Measurements from ENCODE around the gene MYL5.

MYL5 gene

GRCh38 chr4:680091-680490 lies 5.7 kb downstream of the MYL5 start:
- no peak for TF ChIP-seq CTCF (IDR thresholded peaks at IDR 0.05)
- intact Hi-C loops (cut with DNase I; ENCODE audit: low total_unique reads) = no loop called here
- H3K27me3 ChIP-seq = peaks cover 0 to 75% of the 10 kb centered on the region in 2 donors
- H3K9me3 ChIP-seq = no peaks in the 10 kb centered on the region
- no peak for DNase-seq
- no peaks in the 10 kb centered on the region for H3K36me3 ChIP-seq
- H3K4me3 ChIP-seq = no peak overlapping the region
- peaks cover 0 to 32% (median 16%) of the 10 kb centered on the region in 4 donors for H3K4me1 ChIP-seq
- H3K27ac ChIP-seq = no peak overlapping the region

GRCh38 chr4:680551-680927 lies 6.2 kb downstream of the MYL5 start:
- peaks cover 0 to 27% (median 12%) of the 10 kb centered on the region in 4 donors for H3K4me1 ChIP-seq
- H3K27ac ChIP-seq = no peak overlapping the region
- H3K27me3 ChIP-seq = peaks cover 0 to 75% of the 10 kb centered on the region in 2 donors
- peaks cover 0 to under 1% (median 0%) of the 10 kb centered on the region in 3 donors for H3K36me3 ChIP-seq
- intact Hi-C loops (cut with DNase I; ENCODE audit: low total_unique reads) = no loop called here
- peak overlapping the region in 1 of 2 donors; percentile 45 for H3K4me3 ChIP-seq
- no peak for DNase-seq
- no peak for TF ChIP-seq CTCF (IDR thresholded peaks at IDR 0.05)
- no peaks in the 10 kb centered on the region for H3K9me3 ChIP-seq

GRCh38 chr4:680928-681645 lies 6.7 kb downstream of the MYL5 start:
- no peaks in the 10 kb centered on the region for H3K9me3 ChIP-seq
- peak overlapping the region; percentile 31 to 45 for H3K4me3 ChIP-seq
- intact Hi-C loops (cut with DNase I; ENCODE audit: low total_unique reads) = no loop called here
- H3K36me3 ChIP-seq = peaks cover 0 to 4% (median 0%) of the 10 kb centered on the region in 3 donors
- H3K4me1 ChIP-seq = peaks cover 0 to 23% (median 11%) of the 10 kb centered on the region in 4 donors
- no peak for TF ChIP-seq CTCF (IDR thresholded peaks at IDR 0.05)
- peaks cover 0 to 75% of the 10 kb centered on the region in 2 donors for H3K27me3 ChIP-seq
- no peak overlapping the region for H3K27ac ChIP-seq
- DNase-seq = peak in 1 of 2 donors; percentile 61

GRCh38 chr4:681736-682451 lies 7.6 kb downstream of the MYL5 start:
- TF ChIP-seq CTCF (IDR thresholded peaks at IDR 0.05) = no peak
- peaks cover 0 to 68% of the 10 kb centered on the region in 2 donors for H3K27me3 ChIP-seq
- no peaks in the 10 kb centered on the region for H3K9me3 ChIP-seq
- no peak overlapping the region for H3K4me3 ChIP-seq
- H3K27ac ChIP-seq = no peak overlapping the region
- H3K36me3 ChIP-seq = peaks cover 0 to 4% (median 0%) of the 10 kb centered on the region in 3 donors
- peaks cover 0 to 24% (median 12%) of the 10 kb centered on the region in 4 donors for H3K4me1 ChIP-seq
- no peak for DNase-seq
- intact Hi-C loops (cut with DNase I; ENCODE audit: low total_unique reads) = no loop called here

GRCh38 chr4:682490-683172 lies 8.3 kb downstream of the MYL5 start:
- no peak for TF ChIP-seq CTCF (IDR thresholded peaks at IDR 0.05)
- Histone ChIP-seq H3K27ac (no peak overlapping the region), H3K9me3 (no peaks in the 10 kb centered on the region), H3K4me3 (no peak overlapping the region), H3K27me3 (peaks cover 0 to 66% of the 10 kb centered on the region in 2 donors), H3K4me1 (peaks cover 0 to 27% (median 14%) of the 10 kb centered on the region in 4 donors), H3K36me3 (peaks cover 0 to 4% (median 0%) of the 10 kb centered on the region in 3 donors)
- intact Hi-C loops (cut with DNase I; ENCODE audit: low total_unique reads) = no loop called here
- no peak for DNase-seq
